Urinary bladder (tissue), 4 donors: ENCODE data around the gene STARD9. TPM values are rescaled to one million over a fixed set of nuclear protein-coding genes. Genes with fewer than 3 reads are reported as not detected.

Source experiments
- DNase-seq: peaks from one replicate; pipeline ENCODE4 v3.0.0-alpha.2; 2015; ENCODE audit errors: extremely low spot score
- H3K27ac ChIP-seq: one replicate; pipeline ENCODE4 v1.5.1; 2013; ENCODE audit warnings: low read depth, mild to moderate bottlenecking, moderate library complexity
- H3K36me3 ChIP-seq: one replicate; pipeline ENCODE4 v1.6.1; 2013; ENCODE audit warnings: mild to moderate bottlenecking, moderate library complexity; ENCODE audit not compliant: insufficient read depth
- H3K4me1 ChIP-seq: one replicate; pipeline ENCODE4 v1.6.1; 2013; ENCODE audit warnings: mild to moderate bottlenecking, moderate library complexity; ENCODE audit not compliant: insufficient read depth
- H3K4me3 ChIP-seq: one replicate; pipeline ENCODE4 v1.5.1; 2013; ENCODE audit warnings: low read depth, low read length
- WGBS: extraction: QIAGEN DNeasy Blood & Tissue Kit; methylation state at CpG from one replicate; pipeline ENCODE4 v1.1.7; 2013; 5-methylcytosine and 5-hydroxymethylcytosine counted together
- polyA plus RNA-seq: library from polyadenylated mRNA; stranded (reverse); fragments of 200-250 nt; gene quantifications from one replicate; pipeline ENCODE4 v1.2.3, GENCODE V29; 2013
- total RNA-seq: library from RNA; depleted of rRNA; stranded (reverse); fragments of >200 nt; gene quantifications from one replicate; pipeline ENCODE4 v1.2.3, GENCODE V29; 2014
- donor health status: healthy with polysubstance abuse.
- donor health status: healthy.

Gene STARD9
- total and polyA plus RNA-seq, 2 donors: 11.1 to 46.3 TPM

DNA sequence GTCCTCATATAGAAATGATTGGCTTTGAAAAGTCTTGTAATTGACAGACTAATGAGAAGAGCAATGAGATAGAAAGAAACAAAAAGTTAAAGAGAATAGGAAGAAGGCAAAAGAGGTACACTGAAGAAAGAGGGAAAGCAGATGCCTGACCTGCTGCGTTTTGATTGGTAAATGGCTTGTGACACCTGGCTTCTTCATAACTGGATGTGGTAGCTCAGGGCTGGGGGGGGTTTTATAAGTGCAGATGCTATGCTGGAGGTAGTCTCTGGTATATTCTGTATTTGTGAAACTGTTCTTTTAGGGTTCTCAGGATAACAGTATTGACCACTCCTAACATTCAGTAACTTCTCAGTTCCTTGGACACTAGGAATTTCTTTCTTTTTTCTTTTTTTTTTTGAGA is 1.4 kb downstream of the STARD9 start:
- H3K27ac ChIP-seq: no peak overlapping the region
- H3K4me3 ChIP-seq: no peak overlapping the region
- DNase-seq: no peak
- no peaks in the 10 kb centered on the region for H3K36me3 ChIP-seq
- WGBS: 73% methylated on average over 1 of the region's 1 CpG
- no peaks in the 10 kb centered on the region for H3K4me1 ChIP-seq

- 16% methylated on average over 1 of the region's 1 CpG for WGBS
- no peak for DNase-seq
- Histone ChIP-seq H3K27ac (no peak overlapping the region), H3K4me1 (no peaks in the 10 kb centered on the region), H3K4me3 (no peak overlapping the region), H3K36me3 (no peaks in the 10 kb centered on the region)
These were observed 2.2 kb downstream of the STARD9 start for GRCh38 chr15:42577514-42578031.

- H3K4me1 ChIP-seq: no peaks in the 10 kb centered on the region
- no peaks in the 10 kb centered on the region for H3K36me3 ChIP-seq
- no peak for DNase-seq
- 86% methylated on average over 2 of the region's 2 CpGs for WGBS
- no peak overlapping the region for H3K4me3 ChIP-seq
- no peak overlapping the region for H3K27ac ChIP-seq
These were observed 3.7 kb downstream of the STARD9 start for GRCh38 chr15:42578984-42579537.

- DNase-seq: peak; percentile 47
- Histone ChIP-seq H3K4me1 (no peaks in the 10 kb centered on the region), H3K4me3 (peak overlapping the region; percentile 37), H3K36me3 (no peaks in the 10 kb centered on the region), H3K27ac (peak overlapping the region; percentile 89)
- 1% methylated on average over 37 of the region's 37 CpGs for WGBS
These were observed 5.9 kb downstream of the STARD9 start for GRCh38 chr15:42581272-42581730.

- Histone ChIP-seq H3K4me1 (no peaks in the 10 kb centered on the region), H3K4me3 (no peak overlapping the region), H3K27ac (no peak overlapping the region), H3K36me3 (no peaks in the 10 kb centered on the region)
- WGBS: 48% methylated on average over 8 of the region's 8 CpGs
- DNase-seq: no peak
These were observed 7.4 kb downstream of the STARD9 start for GRCh38 chr15:42582569-42583375.

DNA sequence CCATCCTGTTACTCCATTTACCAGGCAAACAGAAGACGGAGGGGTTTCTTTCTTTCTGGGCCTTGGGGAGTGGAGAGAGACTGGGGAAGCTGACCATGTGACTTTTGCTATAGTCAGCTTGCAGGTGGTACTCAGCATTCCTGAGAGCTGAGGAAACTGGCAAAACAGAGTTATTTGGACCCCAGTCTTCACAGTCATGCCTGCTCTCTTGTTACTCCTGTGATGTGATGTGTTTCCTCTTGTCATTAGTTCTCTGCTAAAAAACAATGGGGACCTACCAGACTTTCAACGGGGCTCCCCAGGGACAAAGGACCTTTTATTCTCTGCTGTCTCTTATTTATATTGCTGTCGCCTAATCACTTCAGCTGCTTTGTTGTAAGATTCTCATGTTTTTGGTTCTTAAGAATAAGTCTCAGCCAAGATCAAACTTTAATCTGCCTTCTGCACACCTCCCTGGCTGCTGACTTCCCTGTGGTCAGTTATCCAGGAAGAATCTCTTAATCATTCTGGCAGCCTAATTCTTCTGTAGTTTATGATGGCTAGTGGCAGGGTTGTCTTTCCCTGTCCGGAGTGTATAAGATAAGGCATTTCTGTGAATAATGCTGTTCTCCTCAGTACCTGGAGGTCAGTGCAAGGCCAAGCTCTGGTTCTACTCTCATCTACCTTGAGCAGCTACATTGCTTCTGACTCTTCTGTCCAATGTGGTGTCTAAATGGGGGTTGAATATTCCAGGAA is 8.8 kb downstream of the STARD9 start:
- H3K27ac ChIP-seq: no peak overlapping the region
- H3K36me3 ChIP-seq: no peaks in the 10 kb centered on the region
- no peak overlapping the region for H3K4me3 ChIP-seq
- DNase-seq: no peak
- H3K4me1 ChIP-seq: no peaks in the 10 kb centered on the region
- WGBS: 30% methylated on average over 4 of the region's 4 CpGs

GRCh38 chr15:42590619-42591237 is 15.3 kb downstream of the STARD9 start:
- no peak for DNase-seq
- 90% methylated on average over 5 of the region's 5 CpGs for WGBS
- Histone ChIP-seq H3K27ac (no peak overlapping the region), H3K4me1 (no peaks in the 10 kb centered on the region), H3K4me3 (no peak overlapping the region), H3K36me3 (no peaks in the 10 kb centered on the region)

DNA sequence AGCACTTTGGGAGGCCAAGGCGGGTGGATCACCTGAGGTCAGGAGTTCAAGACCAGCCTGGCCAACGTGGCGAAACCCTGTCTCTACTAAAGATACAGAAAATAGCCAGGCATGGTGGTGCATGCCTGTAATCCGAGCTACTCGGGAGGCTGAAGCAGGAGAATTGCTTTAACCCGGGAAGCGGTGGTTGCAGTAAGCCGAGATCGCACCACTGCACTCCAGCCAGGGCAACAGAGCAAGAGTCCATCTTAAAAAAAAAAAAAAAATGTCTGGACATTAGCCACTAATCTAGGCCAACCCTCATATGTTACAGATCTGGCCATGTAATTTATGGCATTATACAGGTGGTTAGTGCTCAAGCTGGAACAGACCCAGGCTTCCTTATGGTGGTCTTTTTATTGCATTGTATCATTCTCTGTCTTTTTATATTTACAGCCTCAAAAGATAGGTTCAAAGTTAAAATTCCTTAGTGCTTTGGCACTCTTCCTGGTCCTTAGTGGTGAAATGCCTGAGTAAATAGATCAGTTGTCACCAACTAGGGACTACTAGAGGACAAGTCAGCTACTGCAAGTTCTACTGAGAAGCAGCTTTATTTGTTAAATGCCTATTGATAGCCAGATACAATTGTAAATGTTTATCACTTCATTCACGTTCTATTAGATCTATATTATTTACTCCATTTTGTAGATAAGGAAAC is 16.0 kb downstream of the STARD9 start:
- Histone ChIP-seq H3K4me3 (no peak overlapping the region), H3K36me3 (no peaks in the 10 kb centered on the region), H3K27ac (no peak overlapping the region), H3K4me1 (no peaks in the 10 kb centered on the region)
- WGBS: 79% methylated on average over 10 of the region's 10 CpGs
- DNase-seq: no peak

GRCh38 chr15:42592716-42593115 is 17.3 kb downstream of the STARD9 start:
- no peak for DNase-seq
- H3K27ac ChIP-seq: peak overlapping the region; percentile 56
- H3K4me3 ChIP-seq: no peak overlapping the region
- H3K4me1 ChIP-seq: no peaks in the 10 kb centered on the region
- 70% methylated on average over 3 of the region's 3 CpGs for WGBS
- H3K36me3 ChIP-seq: no peaks in the 10 kb centered on the region

GRCh38 chr15:42593143-42593542 is 17.7 kb downstream of the STARD9 start:
- WGBS: 34% methylated on average over 4 of the region's 4 CpGs
- no peaks in the 10 kb centered on the region for H3K4me1 ChIP-seq
- H3K36me3 ChIP-seq: no peaks in the 10 kb centered on the region
- H3K4me3 ChIP-seq: no peak overlapping the region
- no peak for DNase-seq
- H3K27ac ChIP-seq: peak overlapping the region; percentile 56

DNA sequence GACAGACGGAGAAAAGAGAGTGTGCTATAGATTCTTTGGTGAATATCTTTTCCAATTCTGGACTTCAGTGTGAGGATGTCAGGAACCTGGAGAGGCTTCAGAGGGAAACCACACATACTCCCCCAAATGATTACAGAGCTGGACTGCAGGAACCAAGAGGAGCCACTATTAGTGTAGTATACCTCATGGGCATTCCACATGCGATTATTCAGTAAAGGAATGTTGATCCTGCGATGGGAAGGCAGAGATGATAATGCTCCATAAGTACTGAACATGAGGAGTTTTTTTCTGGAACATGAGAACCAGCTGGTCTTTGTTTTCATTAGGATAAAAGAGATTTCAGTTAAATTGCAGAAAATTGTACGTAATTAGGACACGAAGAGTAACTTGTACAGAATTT is 18.7 kb downstream of the STARD9 start:
- no peak overlapping the region for H3K4me3 ChIP-seq
- DNase-seq: no peak
- no peaks in the 10 kb centered on the region for H3K36me3 ChIP-seq
- 57% methylated on average over 5 of the region's 5 CpGs for WGBS
- H3K27ac ChIP-seq: peak overlapping the region; percentile 85
- no peaks in the 10 kb centered on the region for H3K4me1 ChIP-seq

DNA sequence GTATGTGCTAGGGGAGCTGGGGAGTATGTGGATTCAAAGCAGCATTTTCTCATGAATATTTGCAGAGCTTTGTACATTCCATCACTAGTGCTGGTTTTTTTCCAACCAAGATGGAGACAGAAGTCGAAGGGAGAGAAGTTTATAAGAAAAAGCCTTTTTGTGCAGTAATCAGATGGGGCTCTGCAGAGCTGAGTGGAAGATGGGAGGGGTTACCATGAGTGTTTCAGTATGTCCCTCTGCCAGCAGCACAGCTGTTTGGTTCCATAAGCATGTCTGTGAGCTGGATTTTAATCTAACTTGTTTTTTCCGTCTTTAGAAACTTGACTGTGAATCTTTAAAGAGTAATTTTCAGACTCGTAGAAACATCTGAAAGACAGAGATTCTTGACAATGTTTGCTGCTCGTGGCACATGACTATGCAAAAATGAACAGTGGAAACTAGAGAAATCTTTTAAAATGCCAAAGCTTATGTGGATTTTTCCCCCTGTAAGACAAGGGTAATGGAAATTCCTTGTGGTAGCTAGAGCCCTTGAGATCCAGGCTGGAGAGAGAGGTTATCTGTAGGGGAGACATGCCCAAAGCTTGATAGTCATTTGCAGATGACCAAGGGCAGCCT is 20.3 kb downstream of the STARD9 start:
- Histone ChIP-seq H3K36me3 (no peaks in the 10 kb centered on the region), H3K4me1 (no peaks in the 10 kb centered on the region), H3K4me3 (no peak overlapping the region), H3K27ac (peak overlapping the region; percentile 57)
- DNase-seq: peak; percentile 51
- 24% methylated on average over 4 of the region's 4 CpGs for WGBS
